Choroid plexus epithelial cell (primary cell): ENCODE data around the gene HLA-DPB1.
A peak's percentile ranks its signal among the peaks of the same experiment; 100 is the strongest.

Experiments used
- DNase-seq: peaks from one replicate; pipeline ENCODE4 v3.0.0-alpha.2; 2010; ENCODE audit warnings: low read depth
- H3K4me3 ChIP-seq: 2 replicates; pipeline ENCODE4 v1.5.1; 2011; ENCODE audit warnings: low read depth, mild to moderate bottlenecking, control low read depth, low read length, moderate library complexity
- TF ChIP-seq, protein P1 (sequence below): conservative IDR thresholded peaks from 2 replicates; pipeline ENCODE4 v1.5.1; 2011; ENCODE audit warnings: low read depth, mild to moderate bottlenecking, control low read depth, inconsistent platforms, low read length, moderate library complexity

The HLA-DPB1 gene

DNA sequence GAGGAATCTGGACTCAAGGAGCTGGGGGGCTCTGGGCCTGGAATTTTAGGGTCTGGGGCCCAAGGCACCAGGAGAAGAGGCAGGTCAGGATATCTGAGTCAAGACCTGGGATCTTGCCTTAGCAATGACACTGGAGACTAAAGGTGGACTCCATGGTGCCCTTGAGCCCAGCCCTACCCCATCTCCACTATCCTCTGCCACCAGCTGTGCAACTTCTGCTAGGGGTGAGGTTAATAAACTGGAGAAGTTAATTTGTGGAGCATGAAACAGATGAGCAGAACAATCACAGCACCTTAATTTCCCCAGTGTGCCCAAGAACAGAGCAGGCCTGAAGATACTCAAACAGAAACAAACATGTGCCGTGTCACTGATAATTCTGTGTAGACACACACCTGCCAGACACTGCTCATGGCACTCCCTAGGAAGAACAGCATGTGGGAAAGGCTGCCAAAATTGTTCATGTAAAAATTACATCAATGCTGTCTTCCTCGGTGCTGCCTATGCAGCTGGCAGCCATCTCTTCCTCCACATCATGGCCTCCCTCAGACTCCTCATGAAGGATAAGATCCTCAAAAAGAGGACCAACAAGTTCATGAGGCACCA is 3.2 kb downstream of the HLA-DPB1 start:
- TF ChIP-seq, protein P1, sequence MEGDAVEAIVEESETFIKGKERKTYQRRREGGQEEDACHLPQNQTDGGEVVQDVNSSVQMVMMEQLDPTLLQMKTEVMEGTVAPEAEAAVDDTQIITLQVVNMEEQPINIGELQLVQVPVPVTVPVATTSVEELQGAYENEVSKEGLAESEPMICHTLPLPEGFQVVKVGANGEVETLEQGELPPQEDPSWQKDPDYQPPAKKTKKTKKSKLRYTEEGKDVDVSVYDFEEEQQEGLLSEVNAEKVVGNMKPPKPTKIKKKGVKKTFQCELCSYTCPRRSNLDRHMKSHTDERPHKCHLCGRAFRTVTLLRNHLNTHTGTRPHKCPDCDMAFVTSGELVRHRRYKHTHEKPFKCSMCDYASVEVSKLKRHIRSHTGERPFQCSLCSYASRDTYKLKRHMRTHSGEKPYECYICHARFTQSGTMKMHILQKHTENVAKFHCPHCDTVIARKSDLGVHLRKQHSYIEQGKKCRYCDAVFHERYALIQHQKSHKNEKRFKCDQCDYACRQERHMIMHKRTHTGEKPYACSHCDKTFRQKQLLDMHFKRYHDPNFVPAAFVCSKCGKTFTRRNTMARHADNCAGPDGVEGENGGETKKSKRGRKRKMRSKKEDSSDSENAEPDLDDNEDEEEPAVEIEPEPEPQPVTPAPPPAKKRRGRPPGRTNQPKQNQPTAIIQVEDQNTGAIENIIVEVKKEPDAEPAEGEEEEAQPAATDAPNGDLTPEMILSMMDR, result no peak
- H3K4me3 ChIP-seq, result no peak overlapping the region
- DNase-seq, result no peak

- DNase-seq, result no peak
- TF ChIP-seq, protein P1, result no peak
- no peak overlapping the region for H3K4me3 ChIP-seq
Measured at GRCh38 chr6:33079580-33079979, 3.8 kb downstream of the HLA-DPB1 start.

- TF ChIP-seq, protein P1, result no peak
- H3K4me3 ChIP-seq, result peak overlapping the region; percentile 47
- DNase-seq, result peak; percentile 71
Measured at GRCh38 chr6:33080127-33081089, 4.6 kb downstream of the HLA-DPB1 start.

DNA sequence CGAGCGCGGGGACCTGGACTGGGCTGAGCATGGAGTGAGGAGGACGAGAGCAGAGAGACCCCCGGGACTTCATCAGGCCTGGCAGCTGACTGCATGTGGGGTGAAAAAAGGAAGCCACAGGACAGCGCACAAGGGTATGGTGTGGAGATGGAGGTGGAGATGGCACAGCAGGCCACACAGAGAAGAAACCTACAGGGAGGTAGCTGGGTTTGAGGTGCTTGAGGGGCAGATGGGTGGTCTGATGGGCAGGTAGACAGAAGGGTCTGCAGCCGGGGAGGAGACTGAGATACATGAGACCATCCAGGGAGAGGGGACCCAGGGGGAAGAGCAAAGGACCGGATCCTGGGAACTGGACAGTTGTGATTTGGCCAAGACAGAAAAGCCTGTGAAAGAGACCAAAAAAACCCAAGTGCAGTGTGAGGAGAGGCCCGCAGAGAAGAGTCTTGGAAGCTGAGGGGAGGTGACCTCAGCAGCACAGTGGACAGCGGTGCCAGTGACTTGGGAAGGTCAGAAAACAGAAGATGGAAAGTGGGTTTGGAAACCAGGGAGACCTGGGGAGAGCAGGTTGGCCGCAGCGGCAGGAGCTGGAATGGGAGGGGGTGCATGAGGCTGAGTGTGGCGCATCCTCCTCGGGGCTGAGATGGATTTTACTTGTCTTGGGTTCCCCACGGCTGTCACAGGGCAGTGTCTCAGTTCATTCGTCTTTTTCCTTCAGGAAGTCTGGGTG is 5.5 kb downstream of the HLA-DPB1 start:
- no peak for DNase-seq
- TF ChIP-seq, protein P1, result no peak
- H3K4me3 ChIP-seq, result peak overlapping the region; percentile 47

DNA sequence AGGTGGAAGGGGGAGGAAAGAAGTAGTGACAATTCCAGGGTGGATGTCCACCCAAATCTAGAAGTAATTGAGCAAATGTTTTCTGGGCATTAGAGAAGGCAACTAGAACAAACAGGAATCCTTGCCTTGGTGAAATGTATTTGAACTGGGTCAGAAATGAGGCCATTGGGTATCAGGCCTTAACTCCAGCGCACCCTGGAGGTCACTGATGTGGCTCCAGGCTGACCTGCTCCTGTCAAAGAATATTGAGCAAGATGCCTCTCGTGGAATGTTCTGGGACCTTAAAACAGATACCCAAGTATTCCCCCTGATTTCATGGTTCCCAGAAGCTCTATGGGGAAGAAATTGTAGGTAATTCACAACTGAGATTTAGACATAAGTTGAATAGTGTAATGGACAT is 6.9 kb downstream of the HLA-DPB1 start:
- peak; percentile 65 for DNase-seq
- H3K4me3 ChIP-seq, result no peak overlapping the region
- TF ChIP-seq, protein P1, result peak; percentile 71

GRCh38 chr6:33085627-33086026 is 9.8 kb downstream of the HLA-DPB1 start:
- no peak overlapping the region for H3K4me3 ChIP-seq
- DNase-seq, result no peak
- TF ChIP-seq, protein P1, result no peak
